ENCODE data around the gene SLC49A4.
"Not testable (repeated sequence)": the region's sequence is repeated elsewhere in the genome, so short reads cannot be mapped to it uniquely, and the experiment has no call there.

Gene SLC49A4

GRCh38 chr3:122794779-122795673 is at the start of gene SLC49A4:
Gene SLC49A4, plus strand, starts transcription at chr3:122795069. Its CDS starts 124 bp downstream, at chr3:122795193.
- ATAC-seq (ENCODE audit: low read depth) (peak; percentile 71), DNase-seq (ENCODE audit: low spot score in 2 of 2) (peak; percentile 83 to 84)
- H3K27me3 Mint-ChIP-seq, result no peaks in the 10 kb centered on the region
- H3K27ac Mint-ChIP-seq, result no peak within 1 kb of the TSS
- no peaks in the 10 kb centered on the region for H3K36me3 Mint-ChIP-seq
- no peaks in the 10 kb centered on the region for H3K9me3 Mint-ChIP-seq
- peak within 1 kb of the TSS; percentile 91 for H3K4me3 Mint-ChIP-seq
- peaks cover 25% of the 10 kb centered on the region for H3K4me1 Mint-ChIP-seq

GRCh38 chr3:122745369-122746021 is 49.4 kb upstream of the SLC49A4 start:
- no peak overlapping the region for H3K4me3 Mint-ChIP-seq
- DNase-seq (ENCODE audit: low spot score in 2 of 2), result no peak
- peaks cover 31% of the 10 kb centered on the region for H3K36me3 Mint-ChIP-seq

GRCh38 chr3:122747295-122747694 is 47.6 kb upstream of the SLC49A4 start:
- H3K27ac Mint-ChIP-seq, result not testable (repeated sequence)
- H3K36me3 Mint-ChIP-seq, result peaks cover 26% of the 10 kb centered on the region

More at GRCh38 chr3:122745369-122746021, 49.4 kb upstream of the SLC49A4 start:
- H3K27ac Mint-ChIP-seq, result no peak overlapping the region
- no peaks in the 10 kb centered on the region for H3K27me3 Mint-ChIP-seq
- H3K4me1 Mint-ChIP-seq, result no peaks in the 10 kb centered on the region
- no peak for ATAC-seq (ENCODE audit: low read depth)
- H3K9me3 Mint-ChIP-seq, result no peaks in the 10 kb centered on the region

GRCh38 chr3:122748347-122748746 is 46.5 kb upstream of the SLC49A4 start:
- Mint-ChIP-seq H3K4me3 (no peak overlapping the region), H3K27me3 (no peaks in the 10 kb centered on the region), H3K27ac (no peak overlapping the region), H3K4me1 (no peaks in the 10 kb centered on the region), H3K9me3 (no peaks in the 10 kb centered on the region), H3K36me3 (peaks cover 27% of the 10 kb centered on the region)
- ATAC-seq (ENCODE audit: low read depth), result no peak
- no peak for DNase-seq (ENCODE audit: low spot score in 2 of 2)

More at GRCh38 chr3:122747295-122747694, 47.6 kb upstream of the SLC49A4 start:
- not testable (repeated sequence) for H3K27me3 Mint-ChIP-seq; H3K4me1 Mint-ChIP-seq; H3K9me3 Mint-ChIP-seq; H3K4me3 Mint-ChIP-seq; DNase-seq (ENCODE audit: low spot score in 2 of 2); ATAC-seq (ENCODE audit: low read depth)

GRCh38 chr3:122754929-122755328 is 39.9 kb upstream of the SLC49A4 start:
- peaks cover 36% of the 10 kb centered on the region for H3K36me3 Mint-ChIP-seq
- H3K4me1 Mint-ChIP-seq, result peaks cover 4% of the 10 kb centered on the region
- H3K9me3 Mint-ChIP-seq, result peaks cover 3% of the 10 kb centered on the region
- peak; percentile 87 for ATAC-seq (ENCODE audit: low read depth)
- H3K27me3 Mint-ChIP-seq, result no peaks in the 10 kb centered on the region
- no peak overlapping the region for H3K4me3 Mint-ChIP-seq
- peak; percentile 12 to 39 for DNase-seq (ENCODE audit: low spot score in 2 of 2)
- no peak overlapping the region for H3K27ac Mint-ChIP-seq

GRCh38 chr3:122755491-122755890 is 39.4 kb upstream of the SLC49A4 start:
- peaks cover 3% of the 10 kb centered on the region for H3K9me3 Mint-ChIP-seq
- no peaks in the 10 kb centered on the region for H3K27me3 Mint-ChIP-seq
- no peak overlapping the region for H3K27ac Mint-ChIP-seq
- peaks cover 4% of the 10 kb centered on the region for H3K4me1 Mint-ChIP-seq
- H3K4me3 Mint-ChIP-seq, result no peak overlapping the region
- DNase-seq (ENCODE audit: low spot score in 2 of 2) (no peak), ATAC-seq (ENCODE audit: low read depth) (no peak)
- peaks cover 35% of the 10 kb centered on the region for H3K36me3 Mint-ChIP-seq

- Mint-ChIP-seq H3K9me3 (peaks cover 3% of the 10 kb centered on the region), H3K4me1 (peaks cover 11% of the 10 kb centered on the region), H3K27ac (no peak overlapping the region), H3K4me3 (no peak overlapping the region), H3K36me3 (peaks cover 24% of the 10 kb centered on the region), H3K27me3 (no peaks in the 10 kb centered on the region)
- DNase-seq (ENCODE audit: low spot score in 2 of 2), result no peak
- no peak for ATAC-seq (ENCODE audit: low read depth)
Observed at GRCh38 chr3:122758877-122759560, 35.9 kb upstream of the SLC49A4 start.

- no peaks in the 10 kb centered on the region for H3K27me3 Mint-ChIP-seq
- H3K27ac Mint-ChIP-seq, result no peak overlapping the region
- no peaks in the 10 kb centered on the region for H3K9me3 Mint-ChIP-seq
- peaks cover 16% of the 10 kb centered on the region for H3K36me3 Mint-ChIP-seq
- DNase-seq (ENCODE audit: low spot score in 2 of 2) (no peak), ATAC-seq (ENCODE audit: low read depth) (no peak)
- no peak overlapping the region for H3K4me3 Mint-ChIP-seq
- H3K4me1 Mint-ChIP-seq, result peaks cover 7% of the 10 kb centered on the region
Observed at GRCh38 chr3:122760453-122761271, 34.2 kb upstream of the SLC49A4 start.

- H3K27me3 Mint-ChIP-seq, result no peaks in the 10 kb centered on the region
- no peak overlapping the region for H3K4me3 Mint-ChIP-seq
- H3K36me3 Mint-ChIP-seq, result peaks cover 28% of the 10 kb centered on the region
- H3K27ac Mint-ChIP-seq, result no peak overlapping the region
- H3K9me3 Mint-ChIP-seq, result no peaks in the 10 kb centered on the region
- DNase-seq (ENCODE audit: low spot score in 2 of 2), result no peak
- peaks cover 7% of the 10 kb centered on the region for H3K4me1 Mint-ChIP-seq
- ATAC-seq (ENCODE audit: low read depth), result no peak
Observed at GRCh38 chr3:122766430-122766829, 28.4 kb upstream of the SLC49A4 start.

GRCh38 chr3:122767540-122768372 is 27.1 kb upstream of the SLC49A4 start:
- H3K9me3 Mint-ChIP-seq, result no peaks in the 10 kb centered on the region
- peaks cover 28% of the 10 kb centered on the region for H3K36me3 Mint-ChIP-seq
- no peak overlapping the region for H3K27ac Mint-ChIP-seq
- no peaks in the 10 kb centered on the region for H3K27me3 Mint-ChIP-seq
- ATAC-seq (ENCODE audit: low read depth) (no peak), DNase-seq (ENCODE audit: low spot score in 2 of 2) (no peak)
- no peak overlapping the region for H3K4me3 Mint-ChIP-seq
- peaks cover 4% of the 10 kb centered on the region for H3K4me1 Mint-ChIP-seq

GRCh38 chr3:122770521-122771202 is 24.2 kb upstream of the SLC49A4 start:
- H3K27ac Mint-ChIP-seq, result no peak overlapping the region
- H3K9me3 Mint-ChIP-seq, result no peaks in the 10 kb centered on the region
- H3K27me3 Mint-ChIP-seq, result no peaks in the 10 kb centered on the region
- peaks cover 25% of the 10 kb centered on the region for H3K36me3 Mint-ChIP-seq
- DNase-seq (ENCODE audit: low spot score in 2 of 2) (no peak), ATAC-seq (ENCODE audit: low read depth) (no peak)
- H3K4me3 Mint-ChIP-seq, result no peak overlapping the region
- peaks cover 7% of the 10 kb centered on the region for H3K4me1 Mint-ChIP-seq

GRCh38 chr3:122772827-122773226 is 22.0 kb upstream of the SLC49A4 start:
- Mint-ChIP-seq H3K27me3 (no peaks in the 10 kb centered on the region), H3K27ac (no peak overlapping the region), H3K36me3 (peaks cover 17% of the 10 kb centered on the region), H3K4me1 (peaks cover 7% of the 10 kb centered on the region), H3K4me3 (no peak overlapping the region), H3K9me3 (no peaks in the 10 kb centered on the region)
- no peak for DNase-seq (ENCODE audit: low spot score in 2 of 2)
- no peak for ATAC-seq (ENCODE audit: low read depth)
